SH-SY5Y (cell line): Measurements from ENCODE around the gene CABP4.

Experiments
- GATA2 ChIP-seq: IDR thresholded peaks from 2 replicates; pipeline ENCODE4 v1.6.1; 2011; ENCODE audit warnings: mild to moderate bottlenecking, low read depth, low read length
- GATA3 ChIP-seq: IDR thresholded peaks from 2 replicates; pipeline ENCODE4 v1.6.1; 2011; ENCODE audit warnings: low read depth, mild to moderate bottlenecking, low read length, moderate library complexity

Gene CABP4

GRCh38 chr11:67436459-67437081 lies 18.6 kb upstream of the CABP4 start:
- TF ChIP-seq GATA3 (no peak), GATA2 (no peak)

GRCh38 chr11:67437082-67437808 lies 17.9 kb upstream of the CABP4 start, which contains the start of gene PTPRCAP:
PTPRCAP (minus strand) TSS chr11:67437682; CDS start chr11:67437619, 63 bp downstream.
- TF ChIP-seq GATA3: no peak
- no peak for TF ChIP-seq GATA2

- TF ChIP-seq GATA3: no peak
- no peak for TF ChIP-seq GATA2
Observed at GRCh38 chr11:67437809-67438157, 17.4 kb upstream of the CABP4 start.

GRCh38 chr11:67438158-67438902 lies 16.8 kb upstream of the CABP4 start:
- TF ChIP-seq GATA2 (no peak), GATA3 (no peak)

- TF ChIP-seq GATA3: no peak
- TF ChIP-seq GATA2: no peak
Observed at GRCh38 chr11:67439321-67440228, 15.6 kb upstream of the CABP4 start.

- no peak for TF ChIP-seq GATA3
- no peak for TF ChIP-seq GATA2
Observed at GRCh38 chr11:67440229-67441097, 14.7 kb upstream of the CABP4 start.

GRCh38 chr11:67441098-67441563 lies 14.0 kb upstream of the CABP4 start:
- TF ChIP-seq GATA3 (no peak), GATA2 (no peak)

- no peak for TF ChIP-seq GATA2
- no peak for TF ChIP-seq GATA3
Observed at GRCh38 chr11:67441731-67442351, 13.3 kb upstream of the CABP4 start.

GRCh38 chr11:67442504-67443404 lies 12.4 kb upstream of the CABP4 start:
- no peak for TF ChIP-seq GATA3
- TF ChIP-seq GATA2: no peak

- TF ChIP-seq GATA2 (no peak), GATA3 (no peak)
Observed at GRCh38 chr11:67445515-67445914, 9.6 kb upstream of the CABP4 start.

- TF ChIP-seq GATA3 (no peak), GATA2 (no peak)
Observed at GRCh38 chr11:67448220-67448609, 6.9 kb upstream of the CABP4 start.
